DND-41 (cell line): ENCODE results near the gene ARRB1.
"Not testable (repeated sequence)": the region's sequence is repeated elsewhere in the genome, so short reads cannot be mapped to it uniquely, and the experiment has no call there.

ENCODE experiments used
- ATAC-seq: fragments of 200-7000 bp; cut with Tn5 transposase; 3 replicates; pipeline ENCODE4 v1.9.1; 2021; ENCODE audit warnings: low read depth; ENCODE audit not compliant: insufficient read depth
- DNase-seq: peaks from one replicate; pipeline ENCODE4 v3.0.0-alpha.2; 2020
- H2AFZ ChIP-seq: 2 replicates; pipeline ENCODE4 v1.6.0; 2012; ENCODE audit warnings: low read depth, low read length
- H3K27ac ChIP-seq: 2 replicates; pipeline ENCODE4 v1.5.1; 2012; ENCODE audit warnings: low read length, inconsistent platforms
- H3K27me3 ChIP-seq: fragments of 200-600 bp; sonication (generic); 2 replicates; pipeline ENCODE4 v1.6.0; 2012; ENCODE audit warnings: low read length, mild to moderate bottlenecking, inconsistent platforms; ENCODE audit not compliant: insufficient read depth, poor library complexity
- H3K36me3 ChIP-seq: 2 replicates; pipeline ENCODE4 v1.5.1; 2012; ENCODE audit warnings: low read length, inconsistent platforms; ENCODE audit not compliant: insufficient read depth
- H3K4me1 ChIP-seq: 2 replicates; pipeline ENCODE4 v1.5.1; 2012; ENCODE audit warnings: mild to moderate bottlenecking, low read length; ENCODE audit not compliant: insufficient read depth
- H3K4me2 ChIP-seq: 2 replicates; pipeline ENCODE4 v1.6.0; 2012; ENCODE audit warnings: mild to moderate bottlenecking, moderate library complexity, low read length, inconsistent platforms; ENCODE audit not compliant: insufficient read depth
- H3K4me3 ChIP-seq, 2 experiments: fragments of 200-600 bp in 1 of 2; shearing (Covaris generic) in 1 of 2; 2 replicates each; pipeline ENCODE4 v1.5.1; 2012 to 2016; ENCODE audit warnings: inconsistent platforms in 2 of 2, low read length in 2 of 2, mild to moderate bottlenecking in 2 of 2, low read depth in 1 of 2, moderate library complexity in 1 of 2
- H3K79me2 ChIP-seq: 2 replicates; pipeline ENCODE4 v1.6.0; 2012; ENCODE audit warnings: low read length, inconsistent platforms; ENCODE audit not compliant: insufficient read depth
- H3K9ac ChIP-seq: 2 replicates; pipeline ENCODE4 v1.6.0; 2012; ENCODE audit warnings: low read depth, mild to moderate bottlenecking, inconsistent platforms, low read length, moderate library complexity
- H3K9me3 ChIP-seq: 2 replicates; pipeline ENCODE4 v1.5.1; 2012; ENCODE audit warnings: low read length, moderate library complexity, mild to moderate bottlenecking, inconsistent platforms; ENCODE audit not compliant: insufficient read depth, severe bottlenecking
- H4K20me1 ChIP-seq: 2 replicates; pipeline ENCODE4 v1.6.0; 2012; ENCODE audit warnings: low read length; ENCODE audit not compliant: insufficient read depth
- EZH2 ChIP-seq: IDR thresholded peaks from 3 replicates; pipeline ENCODE4 v1.6.1; 2012; ENCODE audit warnings: borderline replicate concordance, low read depth, mild to moderate bottlenecking, moderate library complexity, low read length, inconsistent platforms; ENCODE audit not compliant: severe bottlenecking
- TF ChIP-seq, protein P1 (sequence below): IDR thresholded peaks from 2 replicates; pipeline ENCODE4 v1.5.1; 2012; ENCODE audit warnings: borderline replicate concordance, low read length, moderate library complexity, mild to moderate bottlenecking; ENCODE audit not compliant: poor library complexity, severe bottlenecking; ENCODE audit errors: extremely low read depth

The ARRB1 gene

GRCh38 chr11:75333022-75333806 is 18.2 kb downstream of the ARRB1 start:
- Histone ChIP-seq H3K4me3 (no peak overlapping the region), H2AFZ (no peak overlapping the region), H3K4me2 (no peak overlapping the region), H3K36me3 (no peaks in the 10 kb centered on the region), H3K4me1 (peaks cover 24% of the 10 kb centered on the region), H3K27ac (0 out of 2 replicates have a peak overlapping the region, but pooled peaks have one; percentile 12), H3K9ac (no peak overlapping the region), H3K9me3 (no peaks in the 10 kb centered on the region), H3K27me3 (no peaks in the 10 kb centered on the region), H3K79me2 (peaks cover 49% of the 10 kb centered on the region), H4K20me1 (no peaks in the 10 kb centered on the region)
- TF ChIP-seq, protein P1, sequence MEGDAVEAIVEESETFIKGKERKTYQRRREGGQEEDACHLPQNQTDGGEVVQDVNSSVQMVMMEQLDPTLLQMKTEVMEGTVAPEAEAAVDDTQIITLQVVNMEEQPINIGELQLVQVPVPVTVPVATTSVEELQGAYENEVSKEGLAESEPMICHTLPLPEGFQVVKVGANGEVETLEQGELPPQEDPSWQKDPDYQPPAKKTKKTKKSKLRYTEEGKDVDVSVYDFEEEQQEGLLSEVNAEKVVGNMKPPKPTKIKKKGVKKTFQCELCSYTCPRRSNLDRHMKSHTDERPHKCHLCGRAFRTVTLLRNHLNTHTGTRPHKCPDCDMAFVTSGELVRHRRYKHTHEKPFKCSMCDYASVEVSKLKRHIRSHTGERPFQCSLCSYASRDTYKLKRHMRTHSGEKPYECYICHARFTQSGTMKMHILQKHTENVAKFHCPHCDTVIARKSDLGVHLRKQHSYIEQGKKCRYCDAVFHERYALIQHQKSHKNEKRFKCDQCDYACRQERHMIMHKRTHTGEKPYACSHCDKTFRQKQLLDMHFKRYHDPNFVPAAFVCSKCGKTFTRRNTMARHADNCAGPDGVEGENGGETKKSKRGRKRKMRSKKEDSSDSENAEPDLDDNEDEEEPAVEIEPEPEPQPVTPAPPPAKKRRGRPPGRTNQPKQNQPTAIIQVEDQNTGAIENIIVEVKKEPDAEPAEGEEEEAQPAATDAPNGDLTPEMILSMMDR, result no peak
- no peak for TF ChIP-seq EZH2
- DNase-seq, result no peak
- no peak for ATAC-seq

- not testable (repeated sequence) for H3K9ac ChIP-seq, H3K4me3 ChIP-seq, H3K27ac ChIP-seq, DNase-seq, H3K36me3 ChIP-seq, H2AFZ ChIP-seq, H3K4me2 ChIP-seq, H3K9me3 ChIP-seq, H4K20me1 ChIP-seq, ATAC-seq, H3K27me3 ChIP-seq
- H3K4me1 ChIP-seq, result peaks cover 29% of the 10 kb centered on the region
- H3K79me2 ChIP-seq, result peaks cover 43% of the 10 kb centered on the region
Observed at GRCh38 chr11:75331761-75332160, 19.7 kb downstream of the ARRB1 start.

- H3K27me3 ChIP-seq, H4K20me1 ChIP-seq, H3K9ac ChIP-seq, H3K4me3 ChIP-seq, H3K27ac ChIP-seq, H3K36me3 ChIP-seq, DNase-seq, H3K9me3 ChIP-seq, H2AFZ ChIP-seq, H3K4me2 ChIP-seq, ATAC-seq: not testable (repeated sequence)
- Histone ChIP-seq H3K79me2 (peaks cover 38% of the 10 kb centered on the region), H3K4me1 (peaks cover 29% of the 10 kb centered on the region)
Observed at GRCh38 chr11:75331304-75331703, 20.2 kb downstream of the ARRB1 start.

DNA sequence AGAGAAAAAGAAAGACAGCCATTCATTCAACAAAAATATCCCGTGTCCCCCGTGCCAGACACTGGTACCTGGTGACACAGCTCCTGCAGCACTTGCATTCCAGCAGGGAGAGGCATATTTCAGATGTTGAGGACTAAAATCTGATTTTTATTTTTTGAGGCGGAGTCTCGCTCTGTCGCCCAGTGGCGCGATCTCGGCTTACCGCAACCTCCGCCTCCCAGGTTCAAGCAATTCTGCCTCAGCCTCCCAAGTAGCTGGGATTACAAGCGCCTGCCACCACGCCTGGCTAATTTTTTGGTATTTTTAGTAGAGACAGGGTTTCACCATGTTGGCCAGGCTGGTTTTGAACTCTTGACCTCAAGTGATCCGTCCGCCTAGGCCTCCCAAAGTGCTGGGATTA is 20.6 kb downstream of the ARRB1 start:
- Histone ChIP-seq H3K27ac (peak overlapping the region; percentile 99), H3K4me1 (peaks cover 29% of the 10 kb centered on the region), H3K79me2 (peaks cover 34% of the 10 kb centered on the region)
- H2AFZ ChIP-seq, H3K9ac ChIP-seq, DNase-seq, H3K4me3 ChIP-seq, H4K20me1 ChIP-seq, ATAC-seq, H3K36me3 ChIP-seq, H3K27me3 ChIP-seq, H3K9me3 ChIP-seq, H3K4me2 ChIP-seq: not testable (repeated sequence)

GRCh38 chr11:75330291-75330690 is 21.2 kb downstream of the ARRB1 start:
- H3K4me1 ChIP-seq, result peaks cover 29% of the 10 kb centered on the region
- no peak overlapping the region for H3K4me2 ChIP-seq
- H3K9me3 ChIP-seq, result no peaks in the 10 kb centered on the region
- no peak overlapping the region for H2AFZ ChIP-seq
- ATAC-seq, result no peak
- no peak for DNase-seq
- no peak overlapping the region for H3K4me3 ChIP-seq
- H3K27me3 ChIP-seq, result no peaks in the 10 kb centered on the region
- H4K20me1 ChIP-seq, result no peaks in the 10 kb centered on the region
- H3K36me3 ChIP-seq, result no peaks in the 10 kb centered on the region
- peak overlapping the region; percentile 99 for H3K27ac ChIP-seq
- TF ChIP-seq EZH2, result no peak
- TF ChIP-seq, protein P1, result no peak
- H3K79me2 ChIP-seq, result peaks cover 30% of the 10 kb centered on the region
- H3K9ac ChIP-seq, result no peak overlapping the region
